Hepatocyte (in vitro differentiated cells): ENCODE data around the gene TAL2.

Source experiments
- EZH2 ChIP-seq: fragments of 200-600 bp; sonication (generic); IDR thresholded peaks from 2 replicates; pipeline ENCODE4 v1.6.1; 2016; ENCODE audit warnings: antibody characterized with exemption, mild to moderate bottlenecking, borderline replicate concordance
- EZH2phosphoT487 ChIP-seq: fragments of 200-600 bp; sonication (generic); IDR thresholded peaks from one replicate; pipeline ENCODE4 v1.6.1; 2018; ENCODE audit warnings: antibody characterized with exemption, mild to moderate bottlenecking, low read depth, moderate library complexity; ENCODE audit not compliant: unreplicated experiment, severe bottlenecking
- TF ChIP-seq, protein P1 (sequence below): fragments of 200-600 bp; sonication (generic); IDR thresholded peaks from 2 replicates; pipeline ENCODE4 v1.5.1; 2016; ENCODE audit warnings: antibody characterized with exemption, mild to moderate bottlenecking; ENCODE audit not compliant: poor library complexity

GRCh38 chr9:105678781-105679180 lies 16.5 kb downstream of the TAL2 start:
- TF ChIP-seq, protein P1, sequence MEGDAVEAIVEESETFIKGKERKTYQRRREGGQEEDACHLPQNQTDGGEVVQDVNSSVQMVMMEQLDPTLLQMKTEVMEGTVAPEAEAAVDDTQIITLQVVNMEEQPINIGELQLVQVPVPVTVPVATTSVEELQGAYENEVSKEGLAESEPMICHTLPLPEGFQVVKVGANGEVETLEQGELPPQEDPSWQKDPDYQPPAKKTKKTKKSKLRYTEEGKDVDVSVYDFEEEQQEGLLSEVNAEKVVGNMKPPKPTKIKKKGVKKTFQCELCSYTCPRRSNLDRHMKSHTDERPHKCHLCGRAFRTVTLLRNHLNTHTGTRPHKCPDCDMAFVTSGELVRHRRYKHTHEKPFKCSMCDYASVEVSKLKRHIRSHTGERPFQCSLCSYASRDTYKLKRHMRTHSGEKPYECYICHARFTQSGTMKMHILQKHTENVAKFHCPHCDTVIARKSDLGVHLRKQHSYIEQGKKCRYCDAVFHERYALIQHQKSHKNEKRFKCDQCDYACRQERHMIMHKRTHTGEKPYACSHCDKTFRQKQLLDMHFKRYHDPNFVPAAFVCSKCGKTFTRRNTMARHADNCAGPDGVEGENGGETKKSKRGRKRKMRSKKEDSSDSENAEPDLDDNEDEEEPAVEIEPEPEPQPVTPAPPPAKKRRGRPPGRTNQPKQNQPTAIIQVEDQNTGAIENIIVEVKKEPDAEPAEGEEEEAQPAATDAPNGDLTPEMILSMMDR, result no peak
- TF ChIP-seq EZH2, result no peak
- no peak for TF ChIP-seq EZH2phosphoT487
